Adipocyte (in vitro differentiated cells): Measurements from ENCODE around the gene PLEKHG5.
"Not testable (repeated sequence)": the region's sequence is repeated elsewhere in the genome, so short reads cannot be mapped to it uniquely, and the experiment has no call there.

ENCODE experiments used
- DNase-seq: peaks from one replicate; pipeline ENCODE4 v3.0.0-alpha.2; 2015; ENCODE audit warnings: low read depth
- H3K27me3 ChIP-seq: replicated peaks from 2 replicates; pipeline ENCODE4 v1.7.0; 2013; ENCODE audit warnings: mild to moderate bottlenecking, low read length, moderate library complexity; ENCODE audit not compliant: control insufficient read depth, insufficient read depth
- H3K36me3 ChIP-seq: 2 replicates; pipeline ENCODE4 v1.7.0; 2013; ENCODE audit warnings: low read length, mild to moderate bottlenecking, moderate library complexity; ENCODE audit not compliant: control insufficient read depth, insufficient read depth, severe bottlenecking
- H3K4me1 ChIP-seq: 2 replicates; pipeline ENCODE4 v1.7.0; 2013; ENCODE audit warnings: mild to moderate bottlenecking, low read length, moderate library complexity; ENCODE audit not compliant: control insufficient read depth, insufficient read depth
- H3K4me3 ChIP-seq: 2 replicates; pipeline ENCODE4 v1.7.0; 2013; ENCODE audit warnings: mild to moderate bottlenecking, low read length, moderate library complexity
- H3K9ac ChIP-seq: 2 replicates; pipeline ENCODE4 v1.7.0; 2013; ENCODE audit warnings: mild to moderate bottlenecking, low read length, moderate library complexity
- H3K9me3 ChIP-seq: 2 replicates; pipeline ENCODE4 v1.7.0; 2013; ENCODE audit warnings: mild to moderate bottlenecking, low read length, moderate library complexity; ENCODE audit not compliant: control insufficient read depth

PLEKHG5 gene

GRCh38 chr1:6446665-6447015 is 44.8 kb downstream of the PLEKHG5 start:
- Histone ChIP-seq H3K4me1 (no peaks in the 10 kb centered on the region), H3K4me3 (no peak overlapping the region), H3K9ac (no peak overlapping the region), H3K9me3 (no peaks in the 10 kb centered on the region), H3K27me3 (peaks cover 40% of the 10 kb centered on the region), H3K36me3 (no peaks in the 10 kb centered on the region)
- DNase-seq: no peak

- peaks cover 40% of the 10 kb centered on the region for H3K27me3 ChIP-seq
These were observed 45.5 kb downstream of the PLEKHG5 start for GRCh38 chr1:6445929-6446328.

GRCh38 chr1:6445062-6445763 is 46.3 kb downstream of the PLEKHG5 start:
- H3K27me3 ChIP-seq: peaks cover 35% of the 10 kb centered on the region
- H3K4me3 ChIP-seq: no peak overlapping the region
- H3K36me3 ChIP-seq: no peaks in the 10 kb centered on the region
- H3K9me3 ChIP-seq: no peaks in the 10 kb centered on the region
- peak; percentile 54 for DNase-seq
- no peak overlapping the region for H3K9ac ChIP-seq
- H3K4me1 ChIP-seq: no peaks in the 10 kb centered on the region

More at GRCh38 chr1:6445929-6446328, 45.5 kb downstream of the PLEKHG5 start:
- DNase-seq, H3K36me3 ChIP-seq, H3K9ac ChIP-seq, H3K4me1 ChIP-seq, H3K4me3 ChIP-seq, H3K9me3 ChIP-seq: not testable (repeated sequence)

- no peaks in the 10 kb centered on the region for H3K9me3 ChIP-seq
- no peak for DNase-seq
- no peak overlapping the region for H3K4me3 ChIP-seq
- H3K9ac ChIP-seq: no peak overlapping the region
- H3K27me3 ChIP-seq: peaks cover 28% of the 10 kb centered on the region
- H3K36me3 ChIP-seq: no peaks in the 10 kb centered on the region
- no peaks in the 10 kb centered on the region for H3K4me1 ChIP-seq
These were observed 47.1 kb downstream of the PLEKHG5 start for GRCh38 chr1:6444377-6444776.

- Histone ChIP-seq H3K27me3 (peaks cover 24% of the 10 kb centered on the region), H3K4me3 (no peak overlapping the region), H3K4me1 (peaks cover 4% of the 10 kb centered on the region), H3K9me3 (no peaks in the 10 kb centered on the region), H3K9ac (no peak overlapping the region), H3K36me3 (no peaks in the 10 kb centered on the region)
- DNase-seq: no peak
These were observed 47.9 kb downstream of the PLEKHG5 start for GRCh38 chr1:6443339-6444115.

GRCh38 chr1:6441586-6441985 is 49.9 kb downstream of the PLEKHG5 start:
- DNase-seq: no peak
- no peaks in the 10 kb centered on the region for H3K36me3 ChIP-seq
- H3K4me3 ChIP-seq: no peak overlapping the region
- H3K4me1 ChIP-seq: peaks cover 4% of the 10 kb centered on the region
- no peak overlapping the region for H3K9ac ChIP-seq
- no peaks in the 10 kb centered on the region for H3K9me3 ChIP-seq
- peaks cover 24% of the 10 kb centered on the region for H3K27me3 ChIP-seq

GRCh38 chr1:6440198-6441126 is 51.0 kb downstream of the PLEKHG5 start:
- Histone ChIP-seq H3K36me3 (no peaks in the 10 kb centered on the region), H3K9ac (no peak overlapping the region), H3K4me3 (no peak overlapping the region), H3K9me3 (no peaks in the 10 kb centered on the region), H3K4me1 (peaks cover 4% of the 10 kb centered on the region), H3K27me3 (peaks cover 30% of the 10 kb centered on the region)
- peak; percentile 48 for DNase-seq

- Histone ChIP-seq H3K36me3 (no peaks in the 10 kb centered on the region), H3K9me3 (no peaks in the 10 kb centered on the region), H3K4me3 (no peak overlapping the region), H3K4me1 (peaks cover 4% of the 10 kb centered on the region), H3K9ac (no peak overlapping the region), H3K27me3 (peaks cover 32% of the 10 kb centered on the region)
- peak; percentile 74 for DNase-seq
These were observed 53.4 kb downstream of the PLEKHG5 start for GRCh38 chr1:6438047-6438525.

- H3K4me3 ChIP-seq, H3K9me3 ChIP-seq, H3K4me1 ChIP-seq, H3K36me3 ChIP-seq, DNase-seq, H3K9ac ChIP-seq: not testable (repeated sequence)
- H3K27me3 ChIP-seq: peaks cover 32% of the 10 kb centered on the region
These were observed 54.3 kb downstream of the PLEKHG5 start for GRCh38 chr1:6437012-6437700.

- H3K4me1 ChIP-seq, H3K4me3 ChIP-seq, H3K36me3 ChIP-seq, DNase-seq, H3K9ac ChIP-seq, H3K9me3 ChIP-seq: not testable (repeated sequence)
- peaks cover 27% of the 10 kb centered on the region for H3K27me3 ChIP-seq
These were observed 55.2 kb downstream of the PLEKHG5 start for GRCh38 chr1:6436277-6436676.
